C4-2B (cell line): ENCODE data around the gene CAPG.

Experiments used
- H3K27ac ChIP-seq: fragments of 450-650 bp; 2 replicates; pipeline ENCODE4 v1.5.1; 2017
- ZFX ChIP-seq: fragments of 450-650 bp; IDR thresholded peaks from 2 replicates; pipeline ENCODE4 v1.6.1; 2017
- TF ChIP-seq, protein P1 (sequence below): fragments of 450-650 bp; conservative IDR thresholded peaks from 2 replicates; pipeline ENCODE4 v1.5.1; 2017; ENCODE audit warnings: mild to moderate bottlenecking

CAPG gene

DNA sequence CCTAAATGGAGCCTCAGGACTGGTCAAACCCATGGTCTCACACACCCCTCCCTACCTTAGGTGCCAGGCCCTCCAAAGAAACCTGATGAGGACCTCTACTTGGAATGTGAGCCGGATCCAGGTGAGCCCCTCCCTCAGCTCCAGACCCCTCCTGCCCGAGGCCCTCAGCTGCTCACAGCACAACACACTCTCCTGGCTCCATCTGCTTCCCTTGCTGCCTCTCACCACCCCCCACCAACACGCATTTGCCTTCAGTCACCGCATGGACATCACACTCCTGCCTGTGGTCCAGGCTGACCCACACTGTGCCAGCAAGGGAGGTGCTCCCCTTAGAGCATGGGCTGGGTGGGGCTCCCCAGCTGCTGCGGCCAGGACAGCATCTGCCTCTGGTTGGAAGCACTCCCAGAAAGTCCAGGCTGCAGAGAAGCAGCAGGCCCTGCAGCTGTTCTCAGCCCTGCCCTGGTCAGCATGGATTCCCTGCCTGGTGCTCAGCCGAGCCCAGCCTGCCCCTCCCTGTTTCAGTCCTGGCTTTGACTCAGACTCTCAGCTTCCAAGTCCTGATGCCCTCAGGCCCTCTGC lies 23.4 kb upstream of the CAPG start:
- no peak for TF ChIP-seq ZFX
- TF ChIP-seq, protein P1, sequence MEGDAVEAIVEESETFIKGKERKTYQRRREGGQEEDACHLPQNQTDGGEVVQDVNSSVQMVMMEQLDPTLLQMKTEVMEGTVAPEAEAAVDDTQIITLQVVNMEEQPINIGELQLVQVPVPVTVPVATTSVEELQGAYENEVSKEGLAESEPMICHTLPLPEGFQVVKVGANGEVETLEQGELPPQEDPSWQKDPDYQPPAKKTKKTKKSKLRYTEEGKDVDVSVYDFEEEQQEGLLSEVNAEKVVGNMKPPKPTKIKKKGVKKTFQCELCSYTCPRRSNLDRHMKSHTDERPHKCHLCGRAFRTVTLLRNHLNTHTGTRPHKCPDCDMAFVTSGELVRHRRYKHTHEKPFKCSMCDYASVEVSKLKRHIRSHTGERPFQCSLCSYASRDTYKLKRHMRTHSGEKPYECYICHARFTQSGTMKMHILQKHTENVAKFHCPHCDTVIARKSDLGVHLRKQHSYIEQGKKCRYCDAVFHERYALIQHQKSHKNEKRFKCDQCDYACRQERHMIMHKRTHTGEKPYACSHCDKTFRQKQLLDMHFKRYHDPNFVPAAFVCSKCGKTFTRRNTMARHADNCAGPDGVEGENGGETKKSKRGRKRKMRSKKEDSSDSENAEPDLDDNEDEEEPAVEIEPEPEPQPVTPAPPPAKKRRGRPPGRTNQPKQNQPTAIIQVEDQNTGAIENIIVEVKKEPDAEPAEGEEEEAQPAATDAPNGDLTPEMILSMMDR: no peak
- peak overlapping the region; percentile 4; the same call in 1 of the 2 replicates for H3K27ac ChIP-seq

DNA sequence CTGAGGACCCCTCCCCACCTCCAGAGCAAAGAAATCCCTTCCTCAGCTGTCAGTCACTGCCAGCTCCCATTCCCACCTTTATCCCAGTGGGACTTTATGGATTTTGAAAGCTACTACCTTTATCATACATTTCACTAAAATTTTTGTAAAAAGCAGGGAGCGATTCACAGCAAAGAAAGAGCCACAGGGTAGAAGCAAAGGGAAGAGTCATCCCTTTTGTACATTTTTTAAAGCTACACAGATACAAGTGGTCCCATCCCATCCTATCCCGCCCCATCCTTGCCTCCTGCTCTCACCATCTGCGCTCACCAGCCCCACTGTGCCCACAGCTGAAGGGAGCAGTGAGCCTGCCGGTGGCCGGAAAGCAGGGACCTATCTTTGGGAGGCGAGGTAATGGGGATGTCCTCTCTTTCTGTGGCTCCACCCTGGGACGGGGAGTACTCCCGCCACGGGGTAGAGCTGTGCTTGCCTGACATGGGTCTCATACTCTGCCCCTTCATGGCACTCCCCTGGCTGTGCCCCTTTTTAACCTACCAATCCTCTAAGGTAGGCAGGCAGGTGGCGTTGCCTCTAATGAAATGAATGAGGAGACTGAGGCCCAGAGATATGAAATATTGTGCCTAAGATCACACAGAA lies 21.5 kb upstream of the CAPG start:
- TF ChIP-seq, protein P1: no peak
- no peak for TF ChIP-seq ZFX
- H3K27ac ChIP-seq: no peak overlapping the region

DNA sequence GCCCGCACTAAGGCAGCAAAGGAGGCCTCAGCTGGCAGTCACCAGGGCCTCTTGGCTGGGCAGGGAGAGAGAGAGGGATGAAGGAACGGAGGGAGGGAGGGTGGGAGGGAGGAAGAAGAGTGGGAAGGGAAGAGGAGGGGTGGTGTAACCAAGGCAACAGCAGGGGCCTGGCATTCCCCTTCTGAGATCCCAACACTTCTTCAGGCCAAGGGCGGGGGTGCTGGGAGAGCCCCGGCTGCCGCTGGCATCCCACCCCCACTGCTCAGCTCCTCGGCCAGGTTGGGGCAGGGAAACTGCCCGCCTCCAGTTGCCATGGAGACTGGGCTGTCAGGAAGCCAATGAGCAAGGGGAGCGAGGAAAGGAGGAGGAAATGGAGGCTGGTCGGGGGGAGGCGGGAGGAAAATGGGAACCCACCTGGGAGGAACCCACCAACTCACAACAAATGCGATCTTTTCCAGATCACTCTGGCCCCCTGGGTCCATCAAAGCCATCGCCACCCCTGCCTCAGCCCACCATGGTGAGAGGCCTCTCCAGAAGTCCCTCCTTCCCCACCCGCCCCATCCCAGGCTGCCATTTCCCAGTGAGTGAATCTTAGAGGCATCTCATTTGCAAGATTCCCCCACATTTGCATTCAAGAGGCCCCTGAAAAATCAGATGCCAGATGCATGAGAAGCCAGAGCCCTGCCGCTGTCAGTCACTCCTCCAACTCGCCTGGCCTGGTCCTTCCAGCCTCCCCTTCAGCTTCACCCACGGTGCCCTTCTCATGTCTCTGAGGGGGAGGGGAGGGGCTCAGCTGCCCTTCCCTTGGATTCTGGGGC lies 20.8 kb upstream of the CAPG start:
- no peak for TF ChIP-seq ZFX
- TF ChIP-seq, protein P1: no peak
- no peak overlapping the region for H3K27ac ChIP-seq

DNA sequence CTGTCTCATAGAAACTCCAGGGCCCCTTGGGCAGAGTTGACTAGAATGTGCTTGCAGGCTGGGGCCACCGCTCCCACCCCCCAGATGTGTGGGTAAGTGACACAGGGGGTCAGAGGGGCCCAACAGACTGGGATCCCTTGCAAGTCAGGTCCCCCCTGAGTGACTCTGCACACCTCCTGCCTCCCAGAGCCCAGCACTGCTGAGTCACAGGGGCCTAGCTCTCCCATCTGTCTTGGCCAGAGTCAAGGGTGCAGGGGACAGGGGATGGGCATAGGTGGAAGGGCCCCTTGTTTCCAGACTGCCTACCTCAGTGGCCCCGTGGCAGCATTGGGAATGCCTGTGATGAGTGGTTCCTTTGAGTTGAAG lies 19.7 kb upstream of the CAPG start:
- no peak overlapping the region for H3K27ac ChIP-seq

DNA sequence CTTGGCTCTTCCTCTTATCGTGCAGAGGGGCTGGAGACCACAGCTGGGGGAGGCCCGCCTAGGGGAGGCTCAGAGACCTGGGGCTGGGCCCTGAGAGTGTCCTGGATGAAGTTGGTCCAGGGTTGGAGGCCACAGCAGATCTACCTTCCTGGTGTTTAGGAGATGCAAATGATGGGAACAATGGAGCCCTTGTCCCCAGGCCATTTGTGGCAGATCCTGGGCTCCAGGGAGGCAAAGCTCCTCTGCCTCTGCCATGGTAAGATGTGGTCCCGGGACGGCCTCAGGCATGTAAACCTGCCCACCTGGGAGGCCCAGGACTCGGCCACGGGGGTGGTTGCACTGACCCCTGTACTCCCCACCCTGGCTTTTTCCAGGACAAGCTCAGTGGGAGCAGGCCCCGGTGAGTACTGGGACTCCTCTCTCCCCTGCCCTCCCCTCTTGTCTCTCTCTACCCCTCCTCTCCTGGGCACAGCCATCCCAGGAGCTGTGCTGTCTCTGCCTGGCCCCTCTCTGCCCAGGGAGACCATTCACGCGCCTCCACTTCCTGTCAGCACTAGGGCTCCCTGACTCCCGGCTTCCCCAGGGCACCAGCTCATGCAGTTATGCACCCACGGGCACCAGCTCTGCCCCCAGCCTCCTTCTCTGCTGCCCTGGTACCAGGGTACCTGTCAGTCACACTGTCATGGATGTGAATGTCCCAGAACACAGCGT lies 19.2 kb upstream of the CAPG start:
- H3K27ac ChIP-seq: no peak overlapping the region
- TF ChIP-seq, protein P1: no peak
- no peak for TF ChIP-seq ZFX

More for the DNA sequence above, 19.7 kb upstream of the CAPG start:
- no peak for TF ChIP-seq ZFX
- TF ChIP-seq, protein P1: no peak

DNA sequence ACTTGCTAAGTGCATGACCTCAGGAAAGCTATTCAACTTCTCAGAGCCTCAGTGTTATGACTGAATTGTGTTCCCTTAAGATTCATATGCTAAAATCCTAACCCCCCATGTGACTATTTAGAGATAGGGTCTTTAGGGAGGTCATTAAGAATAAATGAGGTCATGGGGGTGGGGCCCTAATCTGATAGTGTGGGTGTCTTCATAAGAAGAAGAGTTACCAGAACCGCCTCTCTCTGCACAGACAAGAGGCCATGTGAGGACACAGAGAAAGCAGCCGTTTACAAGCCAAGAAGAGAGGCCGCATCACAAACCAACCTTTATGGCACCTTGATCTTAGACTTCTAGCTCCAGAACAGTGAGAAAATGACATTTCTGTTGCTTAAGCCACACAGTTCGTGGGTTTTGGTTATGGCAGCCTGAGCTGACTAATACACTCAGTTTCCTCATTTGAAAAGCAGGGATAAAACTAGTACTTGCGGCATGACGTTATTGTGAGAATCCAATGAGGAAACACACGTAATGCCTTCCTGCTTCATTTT lies 18.2 kb upstream of the CAPG start:
- TF ChIP-seq, protein P1: no peak
- TF ChIP-seq ZFX: no peak
- H3K27ac ChIP-seq: no peak overlapping the region
